Prostate gland (tissue), 2 donors: ENCODE results near the gene MYEOV. TPM values are rescaled to one million over a fixed set of nuclear protein-coding genes. Genes with fewer than 3 reads are reported as not detected.

Source experiments
- DNase-seq: peaks from one replicate; pipeline ENCODE4 v3.0.0-alpha.2; 2019; ENCODE audit warnings: low spot score
- H3K27ac ChIP-seq, 2 donors: fragments of 200-600 bp; sonication (generic); 2 replicates each; pipeline ENCODE4 v1.5.1; 2017 to 2019
- H3K27me3 ChIP-seq: fragments of 200-600 bp; sonication (generic); replicated peaks from 2 replicates; pipeline ENCODE4 v1.5.1; 2019; ENCODE audit not compliant: insufficient read depth
- H3K36me3 ChIP-seq, 2 donors: fragments of 200-600 bp; sonication (generic); 1 replicate in 1 of 2; 2 replicates in 1 of 2; pipeline versions ENCODE4 v1.5.1 to v1.8.1; 2017 to 2019
- H3K4me1 ChIP-seq: fragments of 200-600 bp; sonication (generic); replicated peaks from 2 replicates; pipeline ENCODE4 v1.5.1; 2019
- H3K4me3 ChIP-seq, 2 donors: fragments of 200-600 bp; sonication (generic); 2 replicates each; pipeline ENCODE4 v1.5.1; 2017 to 2019
- H3K9me3 ChIP-seq: fragments of 200-600 bp; sonication (generic); 2 replicates; pipeline ENCODE4 v1.5.1; 2017
- POLR2A ChIP-seq: fragments of 450-650 bp; IDR thresholded peaks from one replicate; pipeline ENCODE4 v1.6.1; 2016; ENCODE audit warnings: antibody characterized with exemption, mild to moderate bottlenecking
- POLR2AphosphoS5 ChIP-seq: sonication (generic); formaldehyde crosslinking; IDR thresholded peaks from one replicate; pipeline ENCODE4 v1.6.1; 2017; ENCODE audit warnings: antibody characterized with exemption
- WGBS: methylation state at CpG from one replicate; pipeline ENCODE4 v1.1.5; 2018; 5-methylcytosine and 5-hydroxymethylcytosine counted together
- intact Hi-C: fragments of 100-400 bp; cut with DNase I; formaldehyde crosslinking; loops from one replicate; pipeline ENCODE4 v1.14.2; 2022
- total RNA-seq, 2 donors: library from RNA; depleted of rRNA; stranded (reverse); fragments of >200 nt; gene quantifications; one replicate each; pipeline ENCODE4 v1.1.0, GENCODE V29; 2016
- TF ChIP-seq, protein P1 (sequence below), 4 experiments: fragments of 200-600 bp in 2 of 4; fragments of 450-650 bp in 2 of 4; sonication (generic) in 2 of 4; IDR thresholded peaks; 1 replicate in 3 of 4; 2 replicates in 1 of 4; pipeline ENCODE4 v1.5.1; 2016 to 2019; ENCODE audit warnings: antibody characterized with exemption in 4 of 4, mild to moderate bottlenecking in 2 of 4, moderate library complexity in 2 of 4

MYEOV gene
- total RNA-seq, 2 donors from 2014 or later: 1.1 TPM; not detected in 1

GRCh38 chr11:69260622-69261021, 33.3 kb upstream of the MYEOV start:
- H3K27me3 ChIP-seq: no peaks in the 10 kb centered on the region
- no peak overlapping the region for H3K4me3 ChIP-seq
- H3K9me3 ChIP-seq: no peaks in the 10 kb centered on the region
- no peak for DNase-seq
- no peak overlapping the region for H3K27ac ChIP-seq
- TF ChIP-seq, protein P1, sequence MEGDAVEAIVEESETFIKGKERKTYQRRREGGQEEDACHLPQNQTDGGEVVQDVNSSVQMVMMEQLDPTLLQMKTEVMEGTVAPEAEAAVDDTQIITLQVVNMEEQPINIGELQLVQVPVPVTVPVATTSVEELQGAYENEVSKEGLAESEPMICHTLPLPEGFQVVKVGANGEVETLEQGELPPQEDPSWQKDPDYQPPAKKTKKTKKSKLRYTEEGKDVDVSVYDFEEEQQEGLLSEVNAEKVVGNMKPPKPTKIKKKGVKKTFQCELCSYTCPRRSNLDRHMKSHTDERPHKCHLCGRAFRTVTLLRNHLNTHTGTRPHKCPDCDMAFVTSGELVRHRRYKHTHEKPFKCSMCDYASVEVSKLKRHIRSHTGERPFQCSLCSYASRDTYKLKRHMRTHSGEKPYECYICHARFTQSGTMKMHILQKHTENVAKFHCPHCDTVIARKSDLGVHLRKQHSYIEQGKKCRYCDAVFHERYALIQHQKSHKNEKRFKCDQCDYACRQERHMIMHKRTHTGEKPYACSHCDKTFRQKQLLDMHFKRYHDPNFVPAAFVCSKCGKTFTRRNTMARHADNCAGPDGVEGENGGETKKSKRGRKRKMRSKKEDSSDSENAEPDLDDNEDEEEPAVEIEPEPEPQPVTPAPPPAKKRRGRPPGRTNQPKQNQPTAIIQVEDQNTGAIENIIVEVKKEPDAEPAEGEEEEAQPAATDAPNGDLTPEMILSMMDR (IDR thresholded peaks at IDR 0.05): no peak
- TF ChIP-seq POLR2AphosphoS5: no peak
- TF ChIP-seq POLR2A: no peak
- H3K4me1 ChIP-seq: no peaks in the 10 kb centered on the region
- intact Hi-C loops: no loop called here
- no peaks in the 10 kb centered on the region for H3K36me3 ChIP-seq

- H3K4me1 ChIP-seq: no peaks in the 10 kb centered on the region
- no peak for DNase-seq
- 94% methylated on average over 3 of the region's 3 CpGs for WGBS
- no peaks in the 10 kb centered on the region for H3K36me3 ChIP-seq
- TF ChIP-seq, protein P1 (IDR thresholded peaks at IDR 0.05): no peak
- TF ChIP-seq POLR2A (no peak), POLR2AphosphoS5 (no peak)
- intact Hi-C loops: no loop called here
- no peak overlapping the region for H3K4me3 ChIP-seq
- H3K27ac ChIP-seq: no peak overlapping the region
- no peaks in the 10 kb centered on the region for H3K27me3 ChIP-seq
- H3K9me3 ChIP-seq: no peaks in the 10 kb centered on the region
These were observed 32.8 kb upstream of the MYEOV start for GRCh38 chr11:69261116-69261515.

DNA sequence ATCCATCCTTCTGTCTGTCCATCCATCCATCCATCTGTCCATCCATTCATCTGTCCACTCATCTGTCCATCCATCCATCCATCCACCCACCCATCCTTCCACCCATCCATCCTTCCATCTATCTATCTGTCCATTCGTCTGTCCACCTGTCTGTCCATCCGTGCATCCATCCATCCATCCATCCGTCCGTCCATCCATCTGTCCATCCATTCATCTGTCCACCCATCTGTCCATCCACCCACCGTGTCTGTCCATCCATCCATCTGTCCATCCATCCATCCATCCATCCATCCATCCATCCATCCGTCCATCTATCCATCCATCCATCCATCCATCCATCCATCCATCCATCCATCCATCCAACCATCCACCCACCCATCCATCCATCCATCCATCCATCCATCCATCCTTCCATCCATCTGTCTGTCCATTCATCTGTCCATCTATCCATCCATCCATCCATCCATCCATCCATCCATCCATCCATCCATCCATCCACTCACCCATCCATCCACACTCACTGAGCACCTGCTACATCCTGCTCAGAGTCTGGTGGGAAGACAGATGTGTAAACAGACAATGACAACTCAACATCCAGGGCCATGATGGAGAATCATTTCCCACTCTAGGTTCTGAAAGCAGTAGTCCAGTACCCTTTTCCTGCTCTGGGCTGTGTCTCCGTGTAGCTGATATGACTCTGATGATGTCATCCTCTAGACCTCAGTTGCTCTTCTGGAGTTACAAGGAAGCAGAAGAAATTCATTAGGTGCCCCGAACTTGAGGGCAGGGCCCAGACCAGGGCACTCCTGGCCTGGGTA, 30.8 kb upstream of the MYEOV start:
- DNase-seq: no peak
- no peaks in the 10 kb centered on the region for H3K9me3 ChIP-seq
- H3K27me3 ChIP-seq: no peaks in the 10 kb centered on the region
- intact Hi-C loops: no loop called here
- H3K27ac ChIP-seq: no peak overlapping the region
- H3K4me3 ChIP-seq: no peak overlapping the region
- no peaks in the 10 kb centered on the region for H3K36me3 ChIP-seq
- no peaks in the 10 kb centered on the region for H3K4me1 ChIP-seq
- WGBS: 80% methylated on average over 7 of the region's 8 CpGs
- TF ChIP-seq POLR2AphosphoS5 (no peak), POLR2A (no peak)
- TF ChIP-seq, protein P1 (IDR thresholded peaks at IDR 0.05): no peak

DNA sequence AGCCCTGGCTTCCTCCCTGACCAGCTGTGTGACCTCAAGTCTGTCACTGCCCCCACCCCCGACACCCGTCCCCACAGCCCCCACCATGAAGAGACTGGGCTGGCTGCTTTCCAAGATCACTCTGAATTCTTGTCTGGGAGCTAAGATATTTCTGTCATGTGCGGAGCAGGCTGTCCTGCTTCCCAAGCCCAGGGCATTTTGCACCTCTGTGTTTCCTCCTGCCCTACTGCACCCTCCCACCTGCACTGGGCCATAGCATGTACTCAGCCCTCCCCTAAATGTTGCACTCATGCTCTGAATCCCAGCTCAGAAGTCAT, 30.3 kb upstream of the MYEOV start:
- Histone ChIP-seq H3K4me1 (no peaks in the 10 kb centered on the region), H3K9me3 (no peaks in the 10 kb centered on the region), H3K4me3 (no peak overlapping the region), H3K27me3 (no peaks in the 10 kb centered on the region), H3K36me3 (no peaks in the 10 kb centered on the region), H3K27ac (no peak overlapping the region)
- intact Hi-C loops: no loop called here
- DNase-seq: no peak
- TF ChIP-seq, protein P1 (IDR thresholded peaks at IDR 0.05): no peak
- TF ChIP-seq POLR2A (no peak), POLR2AphosphoS5 (no peak)
- WGBS: 57% methylated on average over 3 of the region's 3 CpGs

DNA sequence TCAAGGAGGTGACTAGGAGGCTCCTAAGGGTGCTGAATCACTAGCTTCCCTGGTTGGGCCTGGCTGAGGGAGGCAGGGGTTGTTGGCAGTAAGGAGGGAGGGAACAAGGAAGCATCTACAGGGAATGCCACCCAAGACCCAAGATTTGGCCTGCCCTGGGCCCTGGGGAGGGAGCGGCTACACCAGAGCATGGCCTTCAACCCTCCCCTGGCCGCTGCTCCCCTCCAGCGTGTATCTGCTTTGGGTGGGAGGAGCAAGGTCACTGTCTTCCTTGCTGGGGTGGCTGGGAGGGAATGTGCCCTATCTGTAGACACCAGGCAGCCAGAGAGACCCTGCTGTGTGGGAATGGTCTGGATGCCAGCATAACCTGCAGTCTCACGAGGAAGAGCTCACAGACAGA, 29.5 kb upstream of the MYEOV start:
- DNase-seq: no peak
- WGBS: 94% methylated on average over 4 of the region's 4 CpGs
- Histone ChIP-seq H3K27ac (no peak overlapping the region), H3K27me3 (no peaks in the 10 kb centered on the region), H3K4me1 (no peaks in the 10 kb centered on the region), H3K9me3 (no peaks in the 10 kb centered on the region), H3K36me3 (no peaks in the 10 kb centered on the region), H3K4me3 (no peak overlapping the region)
- intact Hi-C loops: no loop called here
- no peak for TF ChIP-seq POLR2AphosphoS5
- TF ChIP-seq, protein P1 (IDR thresholded peaks at IDR 0.05): no peak
- TF ChIP-seq POLR2A: no peak
